Body of pancreas (tissue), 4 donors: ENCODE measurements around the gene OR56B1. TPM values are rescaled to one million over a fixed set of nuclear protein-coding genes. Genes with fewer than 3 reads are reported as not detected.

Experiments used
- ATAC-seq: fragments of 150-250 bp; one replicate; pipeline ENCODE4 v1.9.1; 2016
- DNase-seq, 4 donors: peaks; one replicate each; pipeline ENCODE4 v3.0.0-alpha.2; 2019
- H3K27ac ChIP-seq, 4 donors: fragments of 200-600 bp; sonication (generic); 1 replicate in 3 of 4; 2 replicates in 1 of 4; pipeline versions ENCODE4 v1.5.1 to v1.6.1; 2016 to 2019; ENCODE audit warnings: mild to moderate bottlenecking in 1 of 4, mixed read lengths in 1 of 4, moderate library complexity in 1 of 4
- H3K27me3 ChIP-seq, 2 donors: fragments of 200-600 bp; sonication (generic); one replicate each; pipeline ENCODE4 v1.6.0; 2016; ENCODE audit warnings: mild to moderate bottlenecking in 1 of 2
- H3K36me3 ChIP-seq, 2 donors: fragments of 200-600 bp; sonication (generic); replicated peaks in 1 of 2; 2 replicates each; pipeline ENCODE4 v1.5.1; 2016; ENCODE audit warnings: low read depth in 2 of 2; ENCODE audit not compliant: insufficient read depth in 1 of 2
- H3K4me1 ChIP-seq: fragments of 200-600 bp; sonication (generic); one replicate; pipeline ENCODE4 v1.6.0; 2016
- H3K4me3 ChIP-seq, 2 donors: fragments of 200-600 bp; sonication (generic); 1 replicate in 1 of 2; 2 replicates in 1 of 2; pipeline ENCODE4 v1.5.1; 2016 to 2019
- H3K9me3 ChIP-seq, 3 donors: fragments of 200-600 bp; sonication (generic); 1 replicate in 2 of 3; 2 replicates in 1 of 3; pipeline ENCODE4 v1.5.1; 2016
- POLR2A ChIP-seq, 3 donors: fragments of 450-650 bp; IDR thresholded peaks; one replicate each; pipeline ENCODE4 v1.6.1; 2016; ENCODE audit warnings: antibody characterized with exemption in 3 of 3, mild to moderate bottlenecking in 2 of 3
- WGBS, 2 donors: methylation state at CpG; one replicate each; pipeline ENCODE4 v1.1.5; 2017; 5-methylcytosine and 5-hydroxymethylcytosine counted together
- intact Hi-C: fragments of 100-400 bp; cut with DNase I; formaldehyde crosslinking; loops from one replicate; pipeline ENCODE4 v1.15.1; 2023
- total RNA-seq, 2 donors: library from RNA; depleted of rRNA; stranded (reverse); fragments of >200 nt; gene quantifications; one replicate each; pipeline ENCODE4 v1.1.0, GENCODE V29; 2016
- TF ChIP-seq, protein P1 (sequence below), 7 experiments: fragments of 450-650 bp in 4 of 7; fragments of 200-600 bp in 3 of 7; sonication (generic) in 3 of 7; IDR thresholded peaks; one replicate each; pipeline ENCODE4 v1.5.1; 2016 to 2019; ENCODE audit warnings: antibody characterized with exemption in 7 of 7

The OR56B1 gene
- total RNA-seq, 2 donors from 2014 or later: not detected

DNA sequence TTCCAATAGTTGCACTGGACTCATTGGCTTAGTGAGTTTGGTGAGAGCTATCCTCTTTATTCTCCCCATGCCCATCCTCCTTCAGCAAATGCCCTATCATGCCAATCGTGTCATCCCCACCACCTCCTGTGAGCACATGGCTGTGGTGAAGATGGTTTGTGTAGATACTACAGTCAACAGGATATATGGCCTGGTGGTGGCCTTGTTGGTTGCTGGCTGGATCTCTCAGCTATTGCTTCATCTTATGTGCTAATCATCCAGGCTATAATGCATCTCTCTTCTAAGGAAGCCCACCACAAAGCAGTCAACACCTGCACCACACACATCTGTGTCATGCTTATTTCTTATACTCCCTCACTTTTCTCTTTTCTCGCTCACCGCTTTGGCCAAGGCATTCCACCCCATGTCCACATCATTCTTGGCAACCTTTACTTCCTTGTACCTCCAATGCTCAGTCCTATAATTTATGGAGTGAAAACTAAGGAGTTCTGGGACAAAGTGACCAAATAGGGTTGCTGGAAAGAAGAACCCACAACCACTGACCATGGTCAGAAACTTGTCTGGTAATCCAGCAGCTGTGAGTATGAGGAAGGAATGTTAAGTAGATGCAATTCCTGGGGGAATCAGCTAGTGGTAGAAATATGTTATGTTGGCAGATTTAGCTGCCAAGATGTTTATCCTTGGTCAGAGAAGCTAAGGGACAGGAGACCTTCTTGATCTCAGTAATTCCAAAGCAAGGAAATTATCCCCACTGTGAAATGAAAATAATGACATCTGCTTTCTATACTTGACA, 16.3 kb upstream of the OR56B1 start:
- Histone ChIP-seq H3K36me3 (no peaks in the 10 kb centered on the region), H3K9me3 (no peaks in the 10 kb centered on the region), H3K27ac (no peak overlapping the region), H3K27me3 (no peaks in the 10 kb centered on the region), H3K4me3 (no peak overlapping the region), H3K4me1 (no peaks in the 10 kb centered on the region)
- 87 to 88% methylated on average over 3 of the region's 3 CpGs for WGBS, 2 donors
- intact Hi-C loops: no loop called here
- no peak for TF ChIP-seq POLR2A (IDR thresholded peaks at IDR 0.05)
- TF ChIP-seq, protein P1, sequence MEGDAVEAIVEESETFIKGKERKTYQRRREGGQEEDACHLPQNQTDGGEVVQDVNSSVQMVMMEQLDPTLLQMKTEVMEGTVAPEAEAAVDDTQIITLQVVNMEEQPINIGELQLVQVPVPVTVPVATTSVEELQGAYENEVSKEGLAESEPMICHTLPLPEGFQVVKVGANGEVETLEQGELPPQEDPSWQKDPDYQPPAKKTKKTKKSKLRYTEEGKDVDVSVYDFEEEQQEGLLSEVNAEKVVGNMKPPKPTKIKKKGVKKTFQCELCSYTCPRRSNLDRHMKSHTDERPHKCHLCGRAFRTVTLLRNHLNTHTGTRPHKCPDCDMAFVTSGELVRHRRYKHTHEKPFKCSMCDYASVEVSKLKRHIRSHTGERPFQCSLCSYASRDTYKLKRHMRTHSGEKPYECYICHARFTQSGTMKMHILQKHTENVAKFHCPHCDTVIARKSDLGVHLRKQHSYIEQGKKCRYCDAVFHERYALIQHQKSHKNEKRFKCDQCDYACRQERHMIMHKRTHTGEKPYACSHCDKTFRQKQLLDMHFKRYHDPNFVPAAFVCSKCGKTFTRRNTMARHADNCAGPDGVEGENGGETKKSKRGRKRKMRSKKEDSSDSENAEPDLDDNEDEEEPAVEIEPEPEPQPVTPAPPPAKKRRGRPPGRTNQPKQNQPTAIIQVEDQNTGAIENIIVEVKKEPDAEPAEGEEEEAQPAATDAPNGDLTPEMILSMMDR (IDR thresholded peaks at IDR 0.05): no peak
- DNase-seq: no peak
- no peak for ATAC-seq

DNA sequence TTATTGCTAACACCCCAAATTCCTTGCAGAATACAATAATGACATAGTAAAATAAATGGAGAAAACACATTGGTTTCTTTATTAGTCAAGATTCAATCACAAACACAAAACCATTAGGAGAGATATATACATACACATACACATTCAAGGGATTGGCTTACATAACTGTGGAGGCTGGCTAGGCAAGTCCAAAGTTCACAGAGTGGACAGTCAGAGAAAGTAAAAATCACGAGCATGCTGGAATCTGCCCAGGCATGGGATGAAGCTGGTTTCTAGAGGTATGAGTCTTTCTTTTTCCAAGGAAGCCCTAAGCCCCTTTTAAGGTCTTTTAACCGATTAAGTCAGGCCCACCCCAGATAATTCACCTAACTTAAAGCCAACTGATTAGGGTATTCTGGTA, 13.6 kb upstream of the OR56B1 start:
- H3K27me3 ChIP-seq: no peaks in the 10 kb centered on the region
- no peaks in the 10 kb centered on the region for H3K9me3 ChIP-seq
- WGBS, 2 donors: 39 to 53% methylated on average over 2 of the region's 2 CpGs
- TF ChIP-seq, protein P1 (IDR thresholded peaks at IDR 0.05): no peak
- TF ChIP-seq POLR2A (IDR thresholded peaks at IDR 0.05): no peak
- no peak overlapping the region for H3K4me3 ChIP-seq
- no peaks in the 10 kb centered on the region for H3K4me1 ChIP-seq
- DNase-seq (no peak), ATAC-seq (no peak)
- intact Hi-C loops: no loop called here
- H3K36me3 ChIP-seq: no peaks in the 10 kb centered on the region
- H3K27ac ChIP-seq: no peak overlapping the region

DNA sequence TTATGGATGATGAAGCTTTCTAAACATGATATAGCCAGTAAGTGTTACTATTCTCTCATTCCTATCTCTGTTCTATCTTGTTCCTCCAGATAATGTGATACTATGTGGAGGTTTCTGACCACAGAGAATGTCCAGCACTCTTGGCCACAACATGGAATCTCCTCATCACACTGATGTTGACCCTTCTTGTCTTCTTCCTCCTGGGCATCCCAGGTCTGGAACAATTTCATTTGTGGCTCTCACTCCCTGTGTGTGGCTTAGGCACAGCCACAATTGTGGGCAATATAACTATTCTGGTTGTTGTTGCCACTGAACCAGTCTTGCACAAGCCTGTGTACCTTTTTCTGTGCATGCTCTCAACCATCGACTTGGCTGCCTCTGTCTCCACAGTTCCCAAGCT, 9.9 kb upstream of the OR56B1 start:
- intact Hi-C loops: no loop called here
- 75% methylated on average over 1 of the region's 1 CpG for WGBS, 2 donors
- no peaks in the 10 kb centered on the region for H3K36me3 ChIP-seq
- DNase-seq (no peak), ATAC-seq (no peak)
- TF ChIP-seq POLR2A (IDR thresholded peaks at IDR 0.05): no peak
- TF ChIP-seq, protein P1 (IDR thresholded peaks at IDR 0.05): no peak
- no peaks in the 10 kb centered on the region for H3K4me1 ChIP-seq
- no peaks in the 10 kb centered on the region for H3K27me3 ChIP-seq
- H3K27ac ChIP-seq: no peak overlapping the region
- no peak overlapping the region for H3K4me3 ChIP-seq
- no peaks in the 10 kb centered on the region for H3K9me3 ChIP-seq

DNA sequence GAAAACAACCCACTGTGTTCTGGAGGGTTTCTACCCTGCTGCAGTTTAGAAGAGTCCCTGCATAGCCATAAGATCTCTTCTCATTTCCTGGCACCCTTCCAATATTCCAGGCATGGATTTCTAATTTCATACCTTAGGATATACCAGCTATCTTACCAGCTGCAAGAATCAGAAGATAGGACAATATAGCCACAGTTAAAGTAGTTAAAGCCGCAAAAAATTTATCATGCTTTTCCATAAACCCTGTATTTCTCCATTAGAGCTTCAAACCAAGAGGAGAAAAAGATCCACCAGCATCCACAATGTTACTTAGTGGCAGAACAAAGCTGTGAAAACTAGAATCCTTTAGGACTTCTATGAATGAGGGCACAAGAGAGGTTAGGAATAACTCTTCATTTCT, 8.6 kb upstream of the OR56B1 start:
- no peak for DNase-seq
- Histone ChIP-seq H3K36me3 (no peaks in the 10 kb centered on the region), H3K27ac (no peak overlapping the region), H3K27me3 (no peaks in the 10 kb centered on the region), H3K4me3 (no peak overlapping the region), H3K9me3 (no peaks in the 10 kb centered on the region), H3K4me1 (no peaks in the 10 kb centered on the region)
- ATAC-seq: no peak
- intact Hi-C loops: no loop called here
- 92 to 97% methylated on average over 1 of the region's 1 CpG for WGBS, 2 donors
- no peak for TF ChIP-seq POLR2A (IDR thresholded peaks at IDR 0.05)
- TF ChIP-seq, protein P1 (IDR thresholded peaks at IDR 0.05): no peak

DNA sequence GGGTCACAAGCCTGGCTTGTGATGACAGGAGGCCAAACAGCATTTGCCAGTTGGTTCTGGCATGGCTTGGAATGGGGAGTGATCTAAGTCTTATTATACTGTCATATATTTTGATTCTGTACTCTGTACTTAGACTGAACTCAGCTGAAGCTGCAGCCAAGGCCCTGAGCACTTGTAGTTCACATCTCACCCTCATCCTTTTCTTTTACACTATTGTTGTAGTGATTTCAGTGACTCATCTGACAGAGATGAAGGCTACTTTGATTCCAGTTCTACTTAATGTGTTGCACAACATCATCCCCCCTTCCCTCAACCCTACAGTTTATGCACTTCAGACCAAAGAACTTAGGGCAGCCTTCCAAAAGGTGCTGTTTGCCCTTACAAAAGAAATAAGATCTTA, 843 bp downstream of the OR56B1 start:
- TF ChIP-seq, protein P1 (IDR thresholded peaks at IDR 0.05): no peak
- TF ChIP-seq POLR2A (IDR thresholded peaks at IDR 0.05): no peak
- Histone ChIP-seq H3K36me3 (no peaks in the 10 kb centered on the region), H3K9me3 (peaks cover 0 to 9% (median 0%) of the 10 kb centered on the region in 3 donors), H3K4me3 (no peak overlapping the region), H3K27me3 (no peaks in the 10 kb centered on the region), H3K27ac (no peak overlapping the region), H3K4me1 (no peaks in the 10 kb centered on the region)
- no peak for ATAC-seq
- intact Hi-C loops: no loop called here
- no peak for DNase-seq
